ENCODE measurements around the gene GAREM2.

The GAREM2 gene

GRCh38 chr2:26229595-26229994, 56.7 kb downstream of the GAREM2 start:
- TF ChIP-seq CTCF (conservative IDR thresholded peaks at IDR 0.05; ENCODE audit: low read depth, low read length), result no peak
- no peak for DNase-seq (ENCODE audit: low read depth)
- H3K4me3 ChIP-seq (ENCODE audit: low read length), result no peak overlapping the region

- TF ChIP-seq CTCF (conservative IDR thresholded peaks at IDR 0.05; ENCODE audit: low read depth, low read length), result no peak
- no peak for DNase-seq (ENCODE audit: low read depth)
- H3K4me3 ChIP-seq (ENCODE audit: low read length), result no peak overlapping the region
Measured at GRCh38 chr2:26230806-26231205, 57.9 kb downstream of the GAREM2 start.

GRCh38 chr2:26235089-26235488, 62.2 kb downstream of the GAREM2 start:
- no peak overlapping the region for H3K4me3 ChIP-seq (ENCODE audit: low read length)
- no peak for DNase-seq (ENCODE audit: low read depth)
- peak; percentile 33 for TF ChIP-seq CTCF (conservative IDR thresholded peaks at IDR 0.05; ENCODE audit: low read depth, low read length)

- no peak for DNase-seq (ENCODE audit: low read depth)
- H3K4me3 ChIP-seq (ENCODE audit: low read length), result no peak overlapping the region
- no peak for TF ChIP-seq CTCF (conservative IDR thresholded peaks at IDR 0.05; ENCODE audit: low read depth, low read length)
Measured at GRCh38 chr2:26237868-26238267, 65.0 kb downstream of the GAREM2 start.

GRCh38 chr2:26238311-26238958, 65.5 kb downstream of the GAREM2 start:
- DNase-seq (ENCODE audit: low read depth), result no peak
- TF ChIP-seq CTCF (conservative IDR thresholded peaks at IDR 0.05; ENCODE audit: low read depth, low read length), result no peak
- no peak overlapping the region for H3K4me3 ChIP-seq (ENCODE audit: low read length)
